Adrenal gland (tissue), 12 donors: Measurements from ENCODE around the gene SEMA6D. TPM values are rescaled to one million over a fixed set of nuclear protein-coding genes. Genes with fewer than 3 reads are reported as not detected.
"Not testable (repeated sequence)": the region's sequence is repeated elsewhere in the genome, so short reads cannot be mapped to it uniquely, and the experiment has no call there.

Source experiments
- DNase-seq, 7 donors: peaks; one replicate each; pipeline ENCODE4 v3.0.0-alpha.2; 2019 to 2020
- H3K27ac ChIP-seq, 5 donors: fragments of 200-600 bp; sonication (generic) in 4 of 5; 1 replicate in 3 of 5; 2 replicates in 2 of 5; pipeline versions ENCODE4 v1.5.1 to v1.8.0; 2016 to 2020; ENCODE audit warnings: mild to moderate bottlenecking in 1 of 5
- H3K27me3 ChIP-seq: fragments of 200-600 bp; 2 replicates; pipeline ENCODE4 v1.8.0; 2021
- H3K36me3 ChIP-seq, 2 donors: fragments of 200-600 bp; replicated peaks in 1 of 2; 1 replicate in 1 of 2; 2 replicates in 1 of 2; pipeline versions ENCODE4 v1.5.1 to v1.8.0; 2018 to 2022
- H3K4me1 ChIP-seq, 2 donors: fragments of 200-600 bp; replicated peaks in 1 of 2; 1 replicate in 1 of 2; 2 replicates in 1 of 2; pipeline versions ENCODE4 v1.5.1 to v1.8.0; 2018 to 2021
- H3K4me3 ChIP-seq, 4 donors: fragments of 200-600 bp; sonication (generic) in 3 of 4; one replicate each; pipeline ENCODE4 v1.5.1; 2016 to 2018
- H3K9me3 ChIP-seq, 3 donors: fragments of 200-600 bp; sonication (generic) in 1 of 3; replicated peaks in 1 of 3; 1 replicate in 2 of 3; 2 replicates in 1 of 3; pipeline versions ENCODE4 v1.5.1 to v1.8.0; 2016 to 2021
- POLR2A ChIP-seq, 2 donors: fragments of 450-650 bp; IDR thresholded peaks; one replicate each; pipeline ENCODE4 v1.6.1; 2017; ENCODE audit warnings: antibody characterized with exemption in 2 of 2, mild to moderate bottlenecking in 2 of 2, moderate library complexity in 1 of 2
- WGBS, 4 donors: extraction: QIAGEN DNeasy Blood & Tissue Kit in 2 of 4; methylation state at CpG; one replicate each; pipeline versions ENCODE4 v1.1.5 to v1.1.7; 2013 to 2017; 5-methylcytosine and 5-hydroxymethylcytosine counted together
- intact Hi-C, 2 donors: fragments of 100-400 bp; cut with DNase I; formaldehyde crosslinking; loops; one replicate each; pipeline versions ENCODE4 v1.14.1 to v1.15.0; 2022 to 2023
- polyA plus RNA-seq, 3 donors: library from polyadenylated mRNA; stranded (reverse); fragments of 200-250 nt in 2 of 3; fragments of 350-450 nt in 1 of 3; fragmentation: Illumina TruSeq in 1 of 3; extraction: RNeasy Lipid Tissue Mini Kit (QIAGEN cat#74804) in 1 of 3; gene quantifications; one replicate each; pipeline ENCODE4 v1.2.3, GENCODE V29; 2013 to 2014
- total RNA-seq, 9 donors: library from RNA; depleted of rRNA in 4 of 9; stranded (reverse); fragments of >200 nt in 4 of 9; fragments of 120-200 nt in 1 of 9; fragmentation: NEBNext Ultra II Directional in 1 of 9; extraction: Animal tissue kit (Norgen Biotek cat#: 25700) in 1 of 9; gene quantifications; one replicate each; pipeline versions ENCODE4 v1.1.0 to v1.2.4, GENCODE V29; 2013 to 2023
- TF ChIP-seq, protein P1 (sequence below), 6 experiments: fragments of 450-650 bp in 4 of 6; fragments of 200-600 bp in 2 of 6; sonication (generic) in 1 of 6; IDR thresholded peaks; 1 replicate in 5 of 6; 2 replicates in 1 of 6; pipeline versions ENCODE4 v1.5.1 to v1.8.0; 2016 to 2021; ENCODE audit warnings: antibody characterized with exemption in 6 of 6, mild to moderate bottlenecking in 2 of 6, moderate library complexity in 1 of 6
- donor health status: healthy with polysubstance abuse.
- donor health status: Bipolar disorder and iron deficiency.
- donor health status: DM: yes; HTN: yes; CAD: no.
- donor health status: DM: no; HTN: no; CAD: no.
- donor health status: DM: no; HTN: no; CAD: no.
- donor health status: DM: yes; HTN: yes; CAD: no.

Gene SEMA6D
- total and polyA plus RNA-seq, 12 donors = 0.30 to 10.3 (median 2.5) TPM

DNA sequence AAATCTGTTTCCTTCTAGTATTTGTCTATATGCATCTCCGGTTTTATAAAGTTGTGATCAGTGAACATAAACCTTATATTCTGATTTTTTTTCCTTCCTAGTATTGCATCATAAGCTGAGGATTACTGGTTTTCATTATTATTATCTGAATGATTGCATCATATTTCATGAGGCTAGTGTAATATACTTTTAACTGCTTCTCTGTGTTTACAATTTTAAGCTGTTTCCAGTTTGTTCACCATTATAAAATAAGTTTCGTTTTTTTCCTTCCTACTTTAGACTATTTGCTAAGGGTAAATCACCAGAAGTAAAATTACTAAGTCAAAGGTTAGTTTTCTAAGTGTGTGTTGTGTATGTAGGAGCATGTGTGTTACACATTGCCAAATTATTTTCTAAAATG, 20.2 kb downstream of the SEMA6D start:
- Histone ChIP-seq H3K4me3 (no peak overlapping the region), H3K27me3 (no peaks in the 10 kb centered on the region), H3K4me1 (no peaks in the 10 kb centered on the region), H3K36me3 (no peaks in the 10 kb centered on the region), H3K27ac (no peak overlapping the region), H3K9me3 (no peaks in the 10 kb centered on the region)
- intact Hi-C loops = no loop called here
- TF ChIP-seq, protein P1, sequence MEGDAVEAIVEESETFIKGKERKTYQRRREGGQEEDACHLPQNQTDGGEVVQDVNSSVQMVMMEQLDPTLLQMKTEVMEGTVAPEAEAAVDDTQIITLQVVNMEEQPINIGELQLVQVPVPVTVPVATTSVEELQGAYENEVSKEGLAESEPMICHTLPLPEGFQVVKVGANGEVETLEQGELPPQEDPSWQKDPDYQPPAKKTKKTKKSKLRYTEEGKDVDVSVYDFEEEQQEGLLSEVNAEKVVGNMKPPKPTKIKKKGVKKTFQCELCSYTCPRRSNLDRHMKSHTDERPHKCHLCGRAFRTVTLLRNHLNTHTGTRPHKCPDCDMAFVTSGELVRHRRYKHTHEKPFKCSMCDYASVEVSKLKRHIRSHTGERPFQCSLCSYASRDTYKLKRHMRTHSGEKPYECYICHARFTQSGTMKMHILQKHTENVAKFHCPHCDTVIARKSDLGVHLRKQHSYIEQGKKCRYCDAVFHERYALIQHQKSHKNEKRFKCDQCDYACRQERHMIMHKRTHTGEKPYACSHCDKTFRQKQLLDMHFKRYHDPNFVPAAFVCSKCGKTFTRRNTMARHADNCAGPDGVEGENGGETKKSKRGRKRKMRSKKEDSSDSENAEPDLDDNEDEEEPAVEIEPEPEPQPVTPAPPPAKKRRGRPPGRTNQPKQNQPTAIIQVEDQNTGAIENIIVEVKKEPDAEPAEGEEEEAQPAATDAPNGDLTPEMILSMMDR (IDR thresholded peaks at IDR 0.05) = no peak
- TF ChIP-seq POLR2A (IDR thresholded peaks at IDR 0.05) = no peak
- WGBS, 4 donors = 68 to 78% (median 76%) methylated on average over 2 of the region's 2 CpGs
- no peak for DNase-seq

DNA sequence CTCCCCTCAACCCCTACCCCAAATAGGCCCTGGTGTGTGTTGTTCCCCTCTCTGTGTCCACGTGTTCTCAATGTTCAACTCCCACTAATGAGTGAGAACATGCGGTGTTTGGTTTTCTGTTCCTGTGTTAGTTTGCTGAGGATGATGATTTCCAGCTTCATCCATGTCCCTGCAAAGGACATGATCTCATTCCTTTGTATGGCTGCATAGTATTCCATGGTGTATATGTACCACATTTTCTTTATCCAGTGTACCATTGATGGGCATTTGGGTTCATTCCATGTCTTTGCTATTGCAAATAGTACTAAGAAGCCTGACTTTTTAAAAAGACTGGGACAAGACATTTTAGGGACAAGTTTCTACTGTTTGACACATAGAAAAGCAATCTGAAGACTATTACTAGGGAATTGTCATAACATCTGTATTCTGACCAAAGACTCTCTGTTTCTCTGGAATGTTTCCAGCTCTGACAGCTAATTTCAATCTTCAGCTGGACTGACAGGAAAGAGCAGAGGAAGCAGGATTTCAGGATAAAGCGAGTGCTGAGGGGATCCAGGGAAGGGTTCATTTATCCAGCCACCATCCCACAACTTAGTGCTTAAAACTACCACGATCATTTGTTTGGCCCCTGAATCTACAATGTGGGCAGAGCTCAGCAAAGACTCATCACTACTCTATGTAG, 21.0 kb downstream of the SEMA6D start:
- intact Hi-C loops, H3K27me3 ChIP-seq, H3K9me3 ChIP-seq, DNase-seq, H3K36me3 ChIP-seq, H3K27ac ChIP-seq, H3K4me3 ChIP-seq, H3K4me1 ChIP-seq: not testable (repeated sequence)
- WGBS, 4 donors = 88 to 90% (median 89%) methylated on average over 4 of the region's 4 CpGs

DNA sequence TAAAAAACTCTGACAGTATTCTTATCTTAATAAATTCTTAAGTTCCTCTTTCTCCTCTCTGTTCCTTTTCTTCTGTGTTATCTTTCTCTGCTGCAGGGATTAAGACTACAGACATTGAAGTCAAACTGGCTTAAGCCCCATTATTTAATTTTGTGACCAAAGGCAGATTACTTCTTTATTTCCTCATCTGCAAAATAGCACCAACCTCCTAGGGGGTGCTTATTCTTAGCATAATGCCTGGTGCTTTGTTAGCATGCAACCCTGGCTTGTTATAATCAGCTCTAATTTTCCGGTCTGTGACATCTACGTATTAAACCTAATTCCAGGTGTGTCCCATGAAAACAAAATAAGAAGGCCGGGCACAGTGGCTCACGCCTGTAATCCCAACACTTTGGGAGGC, 23.8 kb downstream of the SEMA6D start:
- H3K9me3 ChIP-seq = no peaks in the 10 kb centered on the region
- no peak overlapping the region for H3K27ac ChIP-seq
- DNase-seq = no peak
- no peaks in the 10 kb centered on the region for H3K27me3 ChIP-seq
- 92 to 97% (median 94%) methylated on average over 4 of the region's 4 CpGs for WGBS, 4 donors
- no peaks in the 10 kb centered on the region for H3K4me1 ChIP-seq
- no peak overlapping the region for H3K4me3 ChIP-seq
- H3K36me3 ChIP-seq = no peaks in the 10 kb centered on the region
- intact Hi-C loops = no loop called here
- no peak for TF ChIP-seq POLR2A (IDR thresholded peaks at IDR 0.05)

DNA sequence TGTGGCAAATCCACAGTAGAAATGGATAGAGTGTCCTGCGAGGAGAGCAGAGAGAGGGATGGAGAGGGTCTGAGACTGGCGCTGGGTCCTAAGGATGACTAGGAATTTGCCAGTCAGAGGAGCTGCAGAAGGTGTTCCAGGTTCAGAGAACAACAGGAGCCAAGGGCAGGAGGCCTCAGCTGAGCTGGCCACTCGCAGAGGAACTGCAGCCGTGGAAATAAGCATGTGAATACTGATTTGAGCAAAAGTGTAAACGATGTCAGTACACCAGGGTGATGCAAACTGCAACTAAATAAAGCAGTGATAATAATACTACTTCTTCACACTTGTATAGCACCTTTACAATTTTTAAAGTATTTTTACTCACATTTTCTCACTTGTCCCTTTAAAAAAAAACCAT, 24.6 kb downstream of the SEMA6D start:
- H3K27ac ChIP-seq = no peak overlapping the region
- H3K4me3 ChIP-seq = no peak overlapping the region
- TF ChIP-seq, protein P1 (IDR thresholded peaks at IDR 0.05) = no peak
- no peak for TF ChIP-seq POLR2A (IDR thresholded peaks at IDR 0.05)
- intact Hi-C loops = no loop called here
- 87 to 95% (median 94%) methylated on average over 5 of the region's 5 CpGs for WGBS, 4 donors
- DNase-seq = no peak
- no peaks in the 10 kb centered on the region for H3K9me3 ChIP-seq
- H3K27me3 ChIP-seq = no peaks in the 10 kb centered on the region
- H3K4me1 ChIP-seq = no peaks in the 10 kb centered on the region
- no peaks in the 10 kb centered on the region for H3K36me3 ChIP-seq

DNA sequence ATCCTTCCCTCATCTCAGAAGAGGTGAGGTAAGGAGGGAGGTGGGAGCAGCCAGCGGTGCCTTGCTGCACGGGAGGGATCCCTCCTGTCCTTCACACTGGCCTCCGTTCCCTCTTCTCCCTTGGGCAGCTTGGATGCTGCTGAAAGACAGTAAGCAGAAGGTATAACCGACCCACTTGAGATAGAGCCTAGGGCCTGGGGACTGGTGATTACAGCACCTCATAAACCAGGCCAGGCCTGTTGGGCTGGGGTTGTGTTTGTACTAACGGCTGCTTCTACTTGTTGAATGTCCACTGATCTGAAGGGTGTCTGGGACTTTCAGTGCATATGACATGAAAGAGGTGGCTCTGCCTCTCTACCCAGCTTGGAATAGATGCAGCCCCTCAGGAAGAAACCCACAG, 25.0 kb downstream of the SEMA6D start:
- TF ChIP-seq POLR2A (IDR thresholded peaks at IDR 0.05) = no peak
- TF ChIP-seq, protein P1 (IDR thresholded peaks at IDR 0.05) = no peak
- H3K4me1 ChIP-seq = no peaks in the 10 kb centered on the region
- H3K27ac ChIP-seq = no peak overlapping the region
- intact Hi-C loops = no loop called here
- 86 to 92% (median 86%) methylated on average over 5 of the region's 5 CpGs for whole genome bisulfite sequencing, 4 donors
- no peaks in the 10 kb centered on the region for H3K9me3 ChIP-seq
- no peak for DNase-seq
- no peak overlapping the region for H3K4me3 ChIP-seq
- no peaks in the 10 kb centered on the region for H3K27me3 ChIP-seq
- no peaks in the 10 kb centered on the region for H3K36me3 ChIP-seq
